OCI-LY7 (cell line): ENCODE measurements around the gene UNC5B. TPM values are rescaled to one million over a fixed set of nuclear protein-coding genes. Genes with fewer than 3 reads are reported as not detected.
A peak's percentile ranks its signal among the peaks of the same experiment; 100 is the strongest.

Source experiments
- Bru-seq: library from RNA; stranded (reverse); fragments of 400-500 nt; gene quantifications from one replicate; lab custom pipeline; 2021; lab: Mats Ljungman, UMichigan
- BruChase-seq, 2 experiments: library from RNA; stranded (reverse); fragments of 400-500 nt; gene quantifications; one replicate each; lab custom pipeline; 2021; lab: Mats Ljungman, UMichigan
- BruUV-seq: library from RNA; stranded (reverse); fragments of 400-500 nt; replicated peaks from 2 replicates; lab custom pipeline; 2021; lab: Mats Ljungman, UMichigan
- CTCF ChIA-PET: fragments of 300-600 bp; sonication (Branson Sonifier 250); formaldehyde crosslinking; loops from one replicate; lab custom pipeline; 2022; ENCODE audit warnings: antibody characterized with exemption; ENCODE audit not compliant: unreplicated experiment; lab: Charles Lee
- POLR2A ChIA-PET: fragments of 300-600 bp; sonication (Branson Sonifier 250); formaldehyde crosslinking; loops from one replicate; lab custom pipeline; 2022; ENCODE audit warnings: antibody characterized with exemption; lab: Charles Lee
- DNase-seq: peaks from one replicate; pipeline ENCODE4 v3.0.0-alpha.2; 2015; ENCODE audit warnings: low spot score
- H2AFZ ChIP-seq: fragments of 200-600 bp; sonication (generic), shearing (Covaris generic); 2 replicates; pipeline ENCODE4 v1.6.1; 2014; ENCODE audit warnings: mild to moderate bottlenecking, antibody characterized with exemption, low read length, moderate library complexity
- H3K27ac ChIP-seq: fragments of 200-600 bp; sonication (generic); 2 replicates; pipeline ENCODE4 v1.5.1; 2014; ENCODE audit warnings: mixed run types, low read depth, mild to moderate bottlenecking, moderate library complexity, low read length, inconsistent platforms; ENCODE audit not compliant: poor library complexity, severe bottlenecking
- H3K36me3 ChIP-seq: fragments of 200-600 bp; sonication (generic); 2 replicates; pipeline ENCODE4 v1.6.1; 2014; ENCODE audit warnings: mild to moderate bottlenecking, antibody characterized with exemption, low read length, moderate library complexity, mixed read lengths; ENCODE audit not compliant: insufficient read depth
- H3K4me1 ChIP-seq: fragments of 200-600 bp; sonication (generic); 2 replicates; pipeline ENCODE4 v1.5.1; 2014; ENCODE audit warnings: mild to moderate bottlenecking, low read length; ENCODE audit not compliant: insufficient read depth, poor library complexity, severe bottlenecking
- H3K4me2 ChIP-seq: fragments of 200-600 bp; sonication (generic); 2 replicates; pipeline ENCODE4 v1.6.1; 2014; ENCODE audit warnings: mild to moderate bottlenecking, low read length
- H3K4me3 ChIP-seq: fragments of 200-600 bp; sonication (generic); 2 replicates; pipeline ENCODE4 v1.5.1; 2014; ENCODE audit warnings: mild to moderate bottlenecking, low read depth, low read length; ENCODE audit not compliant: poor library complexity, severe bottlenecking
- H3K79me2 ChIP-seq: fragments of 200-600 bp; sonication (generic); 2 replicates; pipeline ENCODE4 v1.6.1; 2016; ENCODE audit warnings: low read depth, mild to moderate bottlenecking, low read length, moderate library complexity, mixed read lengths; ENCODE audit not compliant: insufficient read depth
- H3K9me2 ChIP-seq: fragments of 200-600 bp; sonication (generic); 2 replicates; pipeline ENCODE4 v1.6.1; 2016; ENCODE audit warnings: mild to moderate bottlenecking, low read length, mixed read lengths; ENCODE audit not compliant: insufficient read depth
- H3K9me3 ChIP-seq: fragments of 200-600 bp; sonication (generic); 2 replicates; pipeline ENCODE4 v1.6.1; 2014; ENCODE audit warnings: mild to moderate bottlenecking, mixed run types, low read length, mixed read lengths
- H4K20me1 ChIP-seq: fragments of 200-600 bp; sonication (generic); 2 replicates; pipeline ENCODE4 v1.6.1; 2014; ENCODE audit warnings: mild to moderate bottlenecking, antibody characterized with exemption, low read length, moderate library complexity, mixed read lengths; ENCODE audit not compliant: insufficient read depth
- EZH2phosphoT487 ChIP-seq: fragments of 200-600 bp; sonication (generic); IDR thresholded peaks from 2 replicates; pipeline ENCODE4 v1.6.1; 2018; ENCODE audit warnings: low read depth, borderline replicate concordance, mild to moderate bottlenecking, mixed run types, antibody characterized with exemption, low read length, moderate library complexity, mixed read lengths
- intact Hi-C: fragments of 100-400 bp; cut with micrococcal nuclease; formaldehyde crosslinking; loops from one replicate; pipeline ENCODE4 v1.10.0; 2022; ENCODE audit not compliant: unreplicated experiment
- long read RNA-seq: library from polyadenylated mRNA; stranded (forward); transcript quantifications from one replicate; pipeline ENCODE4 v2.0.0, GENCODE V29; 2022
- total RNA-seq, 2 experiments: library from RNA; depleted of rRNA in 1 of 2; stranded (reverse); fragments of >200 nt in 1 of 2; shearing (Covaris generic) in 1 of 2; gene quantifications; 2 replicates each; pipeline ENCODE4 v1.2.3, GENCODE V29; 2014 to 2022
- TF ChIP-seq, protein P1 (sequence below): fragments of 200-600 bp; sonication (generic); conservative IDR thresholded peaks from 2 replicates; pipeline ENCODE4 v1.5.1; 2014; ENCODE audit warnings: mild to moderate bottlenecking, antibody characterized with exemption, low read length, moderate library complexity, mixed read lengths

The UNC5B gene
- not detected in 2 replicates for total RNA-seq (2014; rRNA removed; shearing (Covaris generic))
- not detected in 2 replicates for total RNA-seq (2022)
- percentile 5 among the genes with signal in this experiment for Bru-seq, nascent RNA
- BruChase-seq, experiment 1, labeled RNA remaining after a 6-hour chase, result percentile 5 among the genes with signal in this experiment
- BruChase-seq, experiment 2, labeled RNA remaining after a 2-hour chase, result percentile 4 among the genes with signal in this experiment
- long read RNA-seq, result 0 reads

- no peaks in the 10 kb centered on the region for H3K36me3 ChIP-seq
- no peaks in the 10 kb centered on the region for H3K9me3 ChIP-seq
- TF ChIP-seq EZH2phosphoT487, result no peak
- TF ChIP-seq, protein P1, sequence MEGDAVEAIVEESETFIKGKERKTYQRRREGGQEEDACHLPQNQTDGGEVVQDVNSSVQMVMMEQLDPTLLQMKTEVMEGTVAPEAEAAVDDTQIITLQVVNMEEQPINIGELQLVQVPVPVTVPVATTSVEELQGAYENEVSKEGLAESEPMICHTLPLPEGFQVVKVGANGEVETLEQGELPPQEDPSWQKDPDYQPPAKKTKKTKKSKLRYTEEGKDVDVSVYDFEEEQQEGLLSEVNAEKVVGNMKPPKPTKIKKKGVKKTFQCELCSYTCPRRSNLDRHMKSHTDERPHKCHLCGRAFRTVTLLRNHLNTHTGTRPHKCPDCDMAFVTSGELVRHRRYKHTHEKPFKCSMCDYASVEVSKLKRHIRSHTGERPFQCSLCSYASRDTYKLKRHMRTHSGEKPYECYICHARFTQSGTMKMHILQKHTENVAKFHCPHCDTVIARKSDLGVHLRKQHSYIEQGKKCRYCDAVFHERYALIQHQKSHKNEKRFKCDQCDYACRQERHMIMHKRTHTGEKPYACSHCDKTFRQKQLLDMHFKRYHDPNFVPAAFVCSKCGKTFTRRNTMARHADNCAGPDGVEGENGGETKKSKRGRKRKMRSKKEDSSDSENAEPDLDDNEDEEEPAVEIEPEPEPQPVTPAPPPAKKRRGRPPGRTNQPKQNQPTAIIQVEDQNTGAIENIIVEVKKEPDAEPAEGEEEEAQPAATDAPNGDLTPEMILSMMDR, result peak; percentile 48
- peak within 1 kb of the TSS; percentile 60 for H3K4me2 ChIP-seq
- no TSS peak for BruUV-seq
- intact Hi-C loops, result loop anchor here (5.0 kb wide), 3 partner anchors 285 to 395 kb away; partner anchors contain the start of gene SGPL1
- peak; percentile 80 for DNase-seq
- POLR2A ChIA-PET, result no interaction called here
- no peaks in the 10 kb centered on the region for H3K9me2 ChIP-seq
- H4K20me1 ChIP-seq, result no peaks in the 10 kb centered on the region
- no peak within 1 kb of the TSS for H3K27ac ChIP-seq
- peak within 1 kb of the TSS; percentile 37; the same call in 1 of the 2 replicates for H2AFZ ChIP-seq
- H3K4me3 ChIP-seq, result peak within 1 kb of the TSS; percentile 52
- peaks cover 13% of the 10 kb centered on the region for H3K4me1 ChIP-seq
- H3K79me2 ChIP-seq, result no peaks in the 10 kb centered on the region
- CTCF ChIA-PET, result no interaction called here
Measured at GRCh38 chr10:71212318-71213126, at the start of gene UNC5B. TSS of gene UNC5B (plus strand) at chr10:71212570. CDS start at chr10:71212986, 416 bp downstream.

- no peaks in the 10 kb centered on the region for H3K36me3 ChIP-seq
- ChIA-PET POLR2A (interaction anchor here (1.3 kb wide), 1 partner anchor 14 kb away, joined by 3 read pairs; no protein-coding TSS in a partner anchor), CTCF (no interaction called here)
- H4K20me1 ChIP-seq, result no peaks in the 10 kb centered on the region
- BruUV-seq, result no TSS peak
- H3K79me2 ChIP-seq, result no peaks in the 10 kb centered on the region
- H3K4me2 ChIP-seq, result no peak overlapping the region
- no peak overlapping the region for H3K27ac ChIP-seq
- TF ChIP-seq EZH2phosphoT487, result no peak
- TF ChIP-seq, protein P1, result no peak
- no peak overlapping the region for H3K4me3 ChIP-seq
- intact Hi-C loops, result no loop called here
- H3K9me2 ChIP-seq, result no peaks in the 10 kb centered on the region
- no peak overlapping the region for H2AFZ ChIP-seq
- H3K9me3 ChIP-seq, result no peaks in the 10 kb centered on the region
- no peaks in the 10 kb centered on the region for H3K4me1 ChIP-seq
- DNase-seq, result no peak
Measured at GRCh38 chr10:71173466-71173865, 38.9 kb upstream of the UNC5B start.
